Brain microvascular endothelial cell (primary cell): ENCODE measurements around the gene COL16A1.

Source experiments
- DNase-seq: peaks from one replicate; pipeline ENCODE4 v3.0.0-alpha.2; 2020
- H3K27ac ChIP-seq: fragments of 250-450 bp; sonication (Bioruptor Pico); 2 replicates; pipeline ENCODE4 v1.5.1; 2020; ENCODE audit warnings: mild to moderate bottlenecking, moderate library complexity
- H3K27me3 ChIP-seq: fragments of 250-450 bp; sonication (Bioruptor Pico); replicated peaks from 2 replicates; pipeline ENCODE4 v1.5.1; 2020; ENCODE audit warnings: mild to moderate bottlenecking
- H3K36me3 ChIP-seq: fragments of 250-450 bp; sonication (Bioruptor Pico); replicated peaks from 2 replicates; pipeline ENCODE4 v1.5.1; 2020; ENCODE audit warnings: mild to moderate bottlenecking
- H3K4me3 ChIP-seq: 2 replicates; pipeline ENCODE4 v1.5.1; 2011; ENCODE audit warnings: low read depth, mild to moderate bottlenecking, control low read depth, low read length, moderate library complexity
- in situ Hi-C: cut with HindIII; loops from 2 replicates; pipeline ENCODE4 v1.10.0; 2017; ENCODE audit warnings: low sequenced_read_pairs, low pct_ligation_motif_present
- TF ChIP-seq, protein P1 (sequence below): IDR thresholded peaks from 2 replicates; pipeline ENCODE4 v1.5.1; 2011; ENCODE audit warnings: low read depth, mild to moderate bottlenecking, moderate library complexity, low read length, control low read depth, inconsistent platforms; ENCODE audit errors: missing control alignments

The COL16A1 gene

DNA sequence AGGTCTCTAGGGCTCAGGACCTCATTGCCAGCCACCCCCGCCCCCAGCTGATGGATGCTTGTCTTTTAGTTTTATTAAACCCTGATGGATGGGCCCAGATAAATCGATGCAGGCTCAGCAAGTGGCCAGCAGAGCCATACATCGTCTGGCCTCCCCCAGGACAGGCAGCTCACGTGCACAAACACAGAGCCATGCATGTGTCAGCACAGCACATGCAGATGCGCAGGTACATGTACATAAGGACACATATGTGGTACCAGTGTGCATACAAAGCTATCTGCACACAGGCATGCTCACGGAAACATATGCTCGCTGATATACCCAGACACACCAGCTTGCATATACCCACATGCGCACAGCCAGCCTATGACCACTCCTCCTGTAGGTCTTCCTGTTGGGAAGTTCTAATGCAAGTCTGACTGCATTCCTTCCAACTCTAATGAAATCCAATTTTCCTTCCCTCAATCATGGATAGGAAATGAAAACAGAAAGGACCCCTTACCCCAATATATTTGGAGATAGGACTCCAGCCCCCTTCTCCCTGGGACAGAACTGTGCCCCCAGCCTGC lies 897 bp downstream of the COL16A1 start:
- H3K36me3 ChIP-seq = no peaks in the 10 kb centered on the region
- no peak overlapping the region for H3K27ac ChIP-seq
- TF ChIP-seq, protein P1, sequence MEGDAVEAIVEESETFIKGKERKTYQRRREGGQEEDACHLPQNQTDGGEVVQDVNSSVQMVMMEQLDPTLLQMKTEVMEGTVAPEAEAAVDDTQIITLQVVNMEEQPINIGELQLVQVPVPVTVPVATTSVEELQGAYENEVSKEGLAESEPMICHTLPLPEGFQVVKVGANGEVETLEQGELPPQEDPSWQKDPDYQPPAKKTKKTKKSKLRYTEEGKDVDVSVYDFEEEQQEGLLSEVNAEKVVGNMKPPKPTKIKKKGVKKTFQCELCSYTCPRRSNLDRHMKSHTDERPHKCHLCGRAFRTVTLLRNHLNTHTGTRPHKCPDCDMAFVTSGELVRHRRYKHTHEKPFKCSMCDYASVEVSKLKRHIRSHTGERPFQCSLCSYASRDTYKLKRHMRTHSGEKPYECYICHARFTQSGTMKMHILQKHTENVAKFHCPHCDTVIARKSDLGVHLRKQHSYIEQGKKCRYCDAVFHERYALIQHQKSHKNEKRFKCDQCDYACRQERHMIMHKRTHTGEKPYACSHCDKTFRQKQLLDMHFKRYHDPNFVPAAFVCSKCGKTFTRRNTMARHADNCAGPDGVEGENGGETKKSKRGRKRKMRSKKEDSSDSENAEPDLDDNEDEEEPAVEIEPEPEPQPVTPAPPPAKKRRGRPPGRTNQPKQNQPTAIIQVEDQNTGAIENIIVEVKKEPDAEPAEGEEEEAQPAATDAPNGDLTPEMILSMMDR = no peak
- in situ Hi-C loops = no loop called here
- no peaks in the 10 kb centered on the region for H3K27me3 ChIP-seq
- DNase-seq = no peak
- peak overlapping the region; percentile 55 for H3K4me3 ChIP-seq

DNA sequence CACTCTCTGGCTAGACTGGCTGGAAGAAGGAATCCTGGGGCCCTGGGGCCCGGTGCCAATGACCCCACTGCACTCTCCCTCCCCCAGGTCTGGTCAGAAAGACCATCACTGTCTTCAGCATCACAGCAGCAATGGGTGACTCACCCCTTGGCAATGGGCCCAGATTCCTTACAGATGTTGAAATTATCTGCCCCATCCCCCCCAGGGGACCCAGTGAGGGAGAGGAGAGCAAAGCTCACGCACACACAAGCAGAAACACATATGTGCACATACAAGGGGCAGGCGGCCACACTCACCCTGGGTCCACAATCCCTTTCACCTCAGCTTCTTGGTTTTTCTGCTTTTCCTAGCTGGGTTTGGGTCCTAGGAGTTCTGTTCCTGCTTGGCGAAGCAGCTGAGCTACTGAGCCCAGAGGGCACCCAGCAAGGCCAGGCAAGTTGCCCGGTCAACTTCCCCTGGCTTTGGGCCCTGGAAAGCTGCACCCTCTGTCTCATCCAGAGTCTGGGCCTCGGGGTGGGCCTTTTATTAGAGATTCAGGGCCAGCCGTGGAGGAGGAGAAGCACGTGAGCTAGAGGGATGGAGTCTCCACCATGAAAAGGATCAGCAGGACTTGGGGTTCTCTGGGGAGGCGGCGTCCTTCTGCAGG lies 2.6 kb downstream of the COL16A1 start:
- in situ Hi-C loops = no loop called here
- DNase-seq = peak; percentile 98
- Histone ChIP-seq H3K27me3 (no peaks in the 10 kb centered on the region), H3K27ac (peak overlapping the region; percentile 30), H3K4me3 (no peak overlapping the region), H3K36me3 (no peaks in the 10 kb centered on the region)
- TF ChIP-seq, protein P1 = no peak

DNA sequence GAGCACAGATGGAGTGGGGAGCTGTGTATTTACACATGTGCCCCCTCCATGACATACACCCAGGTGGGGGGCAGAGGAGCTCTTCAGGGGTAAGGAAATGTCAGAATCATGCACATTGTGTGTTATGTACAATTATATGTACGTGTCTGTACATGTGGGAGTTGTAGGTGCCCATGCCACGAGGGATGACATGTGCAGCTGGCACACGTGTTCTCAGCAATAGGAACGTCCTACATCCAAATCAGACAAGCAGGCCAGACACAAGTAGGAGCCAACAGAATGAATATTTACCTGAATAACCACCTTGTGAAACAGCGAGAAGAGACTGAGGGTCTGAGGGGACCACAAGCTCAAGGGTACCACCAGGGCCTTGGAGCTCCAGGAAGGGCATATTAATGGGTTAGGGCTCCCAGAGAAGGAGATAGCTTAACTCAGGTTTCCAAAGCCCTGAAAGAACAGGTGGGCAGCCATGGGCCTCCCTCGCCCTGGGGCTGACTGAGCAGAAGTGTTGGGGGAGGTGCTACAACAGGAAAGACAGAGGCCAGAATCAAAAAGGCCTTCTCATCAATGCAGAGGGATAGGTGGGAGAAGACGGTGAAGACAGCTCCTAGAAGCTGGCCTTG lies 3.2 kb downstream of the COL16A1 start:
- Histone ChIP-seq H3K36me3 (no peaks in the 10 kb centered on the region), H3K27ac (peak overlapping the region; percentile 12), H3K27me3 (no peaks in the 10 kb centered on the region), H3K4me3 (no peak overlapping the region)
- TF ChIP-seq, protein P1 = no peak
- no peak for DNase-seq
- in situ Hi-C loops = no loop called here

DNA sequence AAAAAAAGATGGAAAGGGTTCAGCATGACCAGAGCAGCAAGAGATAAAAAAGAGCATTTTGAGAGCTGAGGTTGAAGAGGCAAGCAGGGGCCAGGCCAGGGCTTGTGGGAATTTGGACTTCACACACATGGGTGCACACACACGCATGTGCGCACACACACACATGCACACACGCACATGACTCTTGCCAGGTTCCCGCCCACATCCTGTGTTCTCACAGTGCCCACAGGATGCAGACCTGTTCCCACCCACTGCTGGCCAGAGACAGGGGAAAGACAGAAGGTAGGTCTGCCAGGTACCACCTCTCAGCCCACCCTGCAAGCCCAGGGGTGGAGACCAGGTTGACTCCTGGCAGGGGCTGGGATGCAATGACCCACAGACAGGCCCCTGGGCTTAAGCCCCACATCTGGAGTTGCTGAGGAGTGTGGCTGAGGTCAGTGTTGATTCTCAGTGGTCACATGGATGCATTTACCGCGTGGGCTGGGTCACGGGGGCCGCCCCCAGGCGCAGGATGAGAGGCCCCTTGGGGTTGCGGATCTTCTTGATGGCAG lies 4.4 kb downstream of the COL16A1 start:
- no peak for DNase-seq
- Histone ChIP-seq H3K27ac (no peak overlapping the region), H3K27me3 (no peaks in the 10 kb centered on the region), H3K36me3 (no peaks in the 10 kb centered on the region), H3K4me3 (no peak overlapping the region)
- TF ChIP-seq, protein P1 = no peak
- in situ Hi-C loops = no loop called here

DNA sequence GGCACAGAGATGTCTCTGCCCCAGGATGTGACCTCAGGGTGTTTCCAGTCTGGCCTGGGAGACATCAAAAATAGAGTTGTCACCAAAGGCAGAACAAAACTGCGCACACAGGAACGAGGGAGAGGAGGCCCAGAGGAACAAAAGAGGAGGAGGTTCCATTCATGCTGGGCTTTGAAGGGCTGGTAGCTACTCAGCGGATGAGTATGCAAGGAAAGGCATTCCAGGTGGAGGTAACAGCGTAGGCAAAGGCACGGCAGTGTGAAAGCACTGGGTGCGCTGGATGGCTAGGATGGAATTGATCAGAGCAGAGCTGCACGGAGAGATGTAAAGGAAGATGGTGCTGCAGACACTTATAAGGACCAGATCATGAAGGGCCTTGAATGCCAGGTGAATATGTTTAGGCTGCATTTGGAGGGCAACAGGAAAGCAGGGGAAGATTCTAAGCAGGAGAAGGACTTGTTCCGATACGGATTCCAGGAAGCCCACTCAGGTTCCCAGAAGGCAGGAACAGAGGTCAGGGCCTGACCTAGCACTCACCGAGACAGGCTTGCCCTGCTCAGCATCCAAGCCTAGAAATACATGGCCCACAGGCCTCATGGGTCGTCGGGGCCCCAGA lies 6.3 kb downstream of the COL16A1 start:
- Histone ChIP-seq H3K27ac (no peak overlapping the region), H3K4me3 (no peak overlapping the region), H3K36me3 (no peaks in the 10 kb centered on the region), H3K27me3 (no peaks in the 10 kb centered on the region)
- no peak for DNase-seq
- in situ Hi-C loops = no loop called here
- TF ChIP-seq, protein P1 = no peak
